OCI-LY3 (cell line): Measurements from ENCODE around the gene RRM1.
A peak's percentile ranks its signal among the peaks of the same experiment; 100 is the strongest.

Experiments
- H2AFZ ChIP-seq: fragments of 200-600, 300-600 bp; shearing (Covaris generic); 2 replicates; pipeline ENCODE4 v1.6.0; 2014; ENCODE audit warnings: antibody characterized with exemption, low read depth, low read length
- H3K27ac ChIP-seq: fragments of 200-600, 300-600 bp; sonication (generic); 2 replicates; pipeline ENCODE4 v1.5.1; 2014; ENCODE audit warnings: mild to moderate bottlenecking, low read length, moderate library complexity, mixed read lengths
- H3K27me3 ChIP-seq: fragments of 200-600, 300-600 bp; sonication (generic); 2 replicates; pipeline ENCODE4 v1.6.1; 2014; ENCODE audit warnings: low read depth, low read length, mixed read lengths
- H3K36me3 ChIP-seq: fragments of 200-600, 300-600 bp; sonication (generic); replicated peaks from 2 replicates; pipeline ENCODE3; 2014; ENCODE audit warnings: low read depth, low read length, mixed read lengths
- H3K4me1 ChIP-seq: fragments of 300-600, 200-600 bp; sonication (generic); 2 replicates; pipeline ENCODE4 v1.6.1; 2014; ENCODE audit warnings: low read length, mixed read lengths
- H3K4me2 ChIP-seq: fragments of 200-600, 300-600 bp; sonication (generic); 2 replicates; pipeline ENCODE4 v1.6.1; 2014; ENCODE audit warnings: low read length, mixed read lengths
- H3K4me3 ChIP-seq: fragments of 300-600, 200-600 bp; sonication (generic); 2 replicates; pipeline ENCODE4 v1.5.1; 2014; ENCODE audit warnings: antibody characterized with exemption, mild to moderate bottlenecking, low read length, moderate library complexity
- H3K79me2 ChIP-seq: fragments of 300-600, 200-600 bp; shearing (Covaris generic); 2 replicates; pipeline ENCODE4 v1.6.1; 2014; ENCODE audit warnings: mild to moderate bottlenecking, low read length, mixed read lengths
- H3K9ac ChIP-seq: fragments of 300-600, 200-600 bp; shearing (Covaris generic); 2 replicates; pipeline ENCODE4 v1.6.0; 2014; ENCODE audit warnings: mild to moderate bottlenecking, low read length, moderate library complexity
- H3K9me3 ChIP-seq: fragments of 200-600, 300-600 bp; shearing (Covaris generic); 2 replicates; pipeline ENCODE4 v1.6.1; 2014; ENCODE audit warnings: low read length, mixed read lengths; ENCODE audit not compliant: insufficient read depth
- H4K20me1 ChIP-seq: fragments of 200-600, 300-600 bp; sonication (generic); 2 replicates; pipeline ENCODE4 v1.6.1; 2016; ENCODE audit warnings: low read length, mixed read lengths; ENCODE audit not compliant: insufficient read depth
- CTCF ChIP-seq: fragments of 200-600, 300-600 bp; sonication (generic); IDR thresholded peaks from 2 replicates; pipeline ENCODE4 v1.5.1; 2014; ENCODE audit warnings: antibody characterized with exemption, low read length, low read depth
- EZH2phosphoT487 ChIP-seq: fragments of 200-600 bp; shearing (Covaris generic); IDR thresholded peaks from 2 replicates; pipeline ENCODE4 v1.6.1; 2018; ENCODE audit warnings: antibody characterized with exemption, mixed run types, low read depth

RRM1 gene

GRCh38 chr11:4187055-4187988 lies 92.7 kb downstream of the RRM1 start:
- Histone ChIP-seq H3K27me3 (no peaks in the 10 kb centered on the region), H3K4me3 (peak overlapping the region; percentile 72), H4K20me1 (no peaks in the 10 kb centered on the region), H3K9ac (peak overlapping the region; percentile 56; the same call in 1 of the 2 replicates), H3K79me2 (no peaks in the 10 kb centered on the region), H3K4me2 (peak overlapping the region; percentile 79), H3K27ac (no peak overlapping the region), H3K9me3 (no peaks in the 10 kb centered on the region), H3K36me3 (no peaks in the 10 kb centered on the region), H3K4me1 (0 out of 2 replicates have a peak, but pooled peaks cover 4% of the 10 kb centered on the region), H2AFZ (peak overlapping the region; percentile 47; the same call in 1 of the 2 replicates)
- TF ChIP-seq EZH2phosphoT487 (no peak), CTCF (peak; percentile 90)
